ENCODE data around the gene SMCP.

The SMCP gene

DNA sequence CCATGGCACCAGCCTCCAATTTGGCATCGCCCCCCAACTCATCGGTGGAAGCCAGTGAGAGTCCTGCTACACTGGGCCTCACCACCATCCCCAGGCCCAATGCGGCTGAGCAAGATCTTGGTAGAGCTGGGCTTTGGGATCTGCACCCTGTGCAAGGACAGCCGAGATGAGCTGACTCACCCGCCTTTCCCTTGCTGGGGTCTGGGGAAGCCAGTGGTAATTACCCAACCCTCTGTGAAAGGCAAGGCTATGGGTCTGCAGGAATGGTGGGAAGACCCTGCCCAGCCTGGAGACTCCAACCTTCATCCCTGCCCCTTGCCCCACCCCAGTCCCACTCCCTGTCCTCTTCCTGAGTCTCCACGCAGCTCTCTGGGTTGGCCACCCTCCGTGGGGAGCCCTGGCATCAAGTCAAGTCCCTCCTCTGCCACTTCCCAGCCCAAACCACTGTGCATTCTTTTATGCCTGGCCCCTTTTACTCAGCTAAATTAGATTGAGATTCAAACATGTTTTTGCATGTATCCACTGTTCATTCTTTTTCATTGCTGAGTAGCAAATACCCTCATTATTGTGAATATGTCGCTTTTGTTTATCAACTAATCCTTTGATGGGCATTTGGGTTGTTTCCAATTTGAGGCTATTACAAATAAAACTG is 8.8 kb downstream of the SMCP start:
- no peak for DNase-seq

GRCh38 chr1:152888126-152888525 is 10.0 kb downstream of the SMCP start:
- no peak for DNase-seq

DNA sequence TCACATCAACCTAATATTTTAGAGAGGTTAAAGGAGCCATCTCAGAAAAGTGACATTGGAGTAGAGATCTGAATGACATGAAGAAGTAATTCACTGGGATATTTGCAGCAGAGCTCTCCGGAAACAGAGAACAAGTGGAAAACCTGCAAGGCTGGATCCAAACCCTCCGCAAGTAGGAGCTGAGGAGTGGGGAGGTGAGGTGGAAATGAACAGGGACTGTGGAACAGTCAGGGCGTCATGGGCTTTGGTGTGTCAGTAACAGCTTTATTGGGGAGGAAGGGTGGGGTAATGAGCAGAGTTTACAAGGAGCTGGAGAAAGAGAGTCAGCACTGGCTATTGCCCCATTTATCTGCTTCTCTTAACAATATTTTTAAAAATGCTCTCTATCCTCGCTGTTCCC is 20.9 kb downstream of the SMCP start:
- no peak for DNase-seq

DNA sequence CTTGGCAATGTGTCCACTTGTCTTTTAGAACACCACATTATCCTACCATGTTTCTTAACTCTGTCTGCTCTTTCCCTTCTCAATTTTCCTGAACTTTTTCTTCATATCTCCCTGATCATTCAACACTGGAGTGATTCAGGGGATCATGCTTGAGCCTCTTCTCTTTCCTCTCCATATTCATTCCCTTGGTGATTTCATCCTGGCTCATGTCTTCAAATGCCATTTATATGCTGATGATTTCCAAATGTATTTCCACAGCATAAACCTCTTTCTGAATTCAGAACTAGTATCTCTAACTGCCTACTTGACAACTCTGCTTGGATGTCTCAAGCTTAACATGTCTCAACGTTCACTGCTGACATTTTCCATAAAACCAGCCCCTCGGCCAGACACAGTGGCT is 21.8 kb downstream of the SMCP start:
- DNase-seq: no peak

DNA sequence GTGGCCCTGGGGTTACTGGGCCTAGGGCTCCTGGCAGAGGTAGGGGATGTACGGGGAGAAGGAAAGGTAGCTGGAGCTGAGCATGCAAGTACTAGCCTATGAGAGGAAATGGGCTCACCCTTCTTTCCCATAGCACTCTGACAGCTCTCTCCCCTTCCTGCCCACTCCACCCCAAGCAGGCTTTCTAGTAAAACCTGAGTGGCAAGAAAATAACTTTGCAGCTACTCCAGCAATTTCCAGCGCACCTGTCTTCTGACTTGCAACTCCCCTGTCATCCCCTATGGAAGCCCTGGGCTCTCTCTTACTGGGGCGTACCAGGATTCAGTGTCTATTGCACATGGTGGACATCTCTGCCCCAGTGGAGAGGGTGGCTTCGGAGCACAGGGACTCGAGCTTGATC is 23.5 kb downstream of the SMCP start:
- DNase-seq: no peak

DNA sequence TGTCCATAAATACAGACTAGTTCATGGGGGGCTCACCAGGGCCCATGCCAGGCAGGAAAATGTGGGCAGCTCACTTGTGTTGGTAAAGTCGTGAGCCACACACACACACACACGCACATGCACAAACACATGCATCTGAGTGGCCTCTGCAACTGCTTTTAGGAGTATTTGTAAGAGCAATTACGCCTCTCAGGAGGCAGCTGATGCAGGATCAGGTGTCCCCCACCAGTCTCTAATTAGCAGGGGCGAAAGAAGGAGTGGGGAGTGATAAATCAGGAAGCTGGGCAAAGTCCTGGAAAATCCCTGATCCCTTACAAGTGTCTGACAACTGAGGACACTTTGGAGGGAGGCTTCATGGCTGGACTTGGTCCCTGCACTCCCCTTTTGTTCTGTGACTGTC is 24.5 kb downstream of the SMCP start:
- DNase-seq: no peak

- no peak for DNase-seq
These were observed 26.7 kb downstream of the SMCP start for GRCh38 chr1:152904688-152905440.

DNA sequence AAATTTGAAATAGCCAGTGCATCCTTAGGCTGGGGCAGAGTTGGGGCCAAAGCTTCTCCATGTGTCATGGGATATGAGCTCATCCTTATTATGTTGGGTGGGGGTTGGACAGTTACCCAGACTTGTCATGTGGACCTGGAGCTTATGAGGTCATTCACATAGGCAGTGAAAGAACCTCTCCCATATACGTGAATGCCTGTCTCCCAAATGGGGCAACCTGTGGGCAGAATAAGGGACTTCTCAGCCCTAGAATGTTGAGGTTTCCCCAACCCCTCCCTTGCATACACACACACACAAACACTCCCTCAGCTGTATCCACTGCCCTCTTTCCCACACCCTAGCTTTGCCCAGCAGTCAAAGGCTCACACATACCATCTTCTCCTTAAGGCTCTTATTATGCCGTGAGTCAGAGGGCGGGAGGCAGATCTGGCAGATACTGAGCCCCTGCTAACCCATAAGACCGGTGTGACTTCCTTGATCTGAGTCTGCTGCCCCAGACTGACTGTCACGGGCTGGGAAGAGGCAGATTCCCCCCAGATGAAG is 28.0 kb downstream of the SMCP start:
- DNase-seq: no peak

DNA sequence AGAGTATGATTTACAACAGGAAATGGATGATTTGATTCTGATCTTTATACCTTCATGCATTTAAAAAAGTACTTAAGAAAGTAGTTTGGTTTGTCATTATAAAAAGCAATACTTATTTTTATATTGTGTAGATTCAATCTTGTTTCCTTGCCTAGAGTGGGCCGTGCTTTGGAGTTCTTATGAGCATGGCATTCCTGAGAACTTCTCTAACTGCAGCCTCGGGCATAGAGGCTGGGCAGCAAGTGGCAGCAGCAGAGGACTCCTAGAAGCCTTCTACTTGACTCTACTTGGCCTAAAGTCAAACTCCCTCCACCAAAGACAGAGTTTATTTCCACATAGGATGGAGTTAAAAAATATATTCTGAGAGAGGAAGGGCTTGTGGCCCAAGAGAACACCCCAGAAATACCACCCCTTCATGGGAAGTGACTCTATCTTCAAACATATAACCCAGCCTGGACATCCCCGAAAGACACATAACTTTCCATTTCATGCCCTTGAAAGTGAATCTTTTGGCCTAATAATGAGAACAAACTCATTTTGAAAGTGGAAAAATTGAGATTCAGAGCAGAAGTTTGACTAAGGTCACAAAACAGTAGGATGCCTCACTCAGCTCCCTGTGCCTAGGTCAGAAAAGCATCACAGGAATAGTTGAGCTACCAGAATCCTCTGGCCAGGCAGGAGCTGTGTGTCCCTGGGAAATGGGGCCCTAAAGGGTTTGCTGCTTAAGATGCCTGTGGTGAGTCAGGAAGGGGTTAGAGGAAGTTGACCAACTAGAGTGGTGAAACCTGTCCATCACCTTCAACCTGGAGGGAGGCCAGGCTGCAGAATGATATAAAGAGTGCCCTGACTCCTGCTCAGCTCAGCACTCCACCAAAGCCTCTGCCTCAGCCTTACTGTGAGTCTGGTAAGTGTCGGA is 29.8 kb downstream of the SMCP start, which contains the start of gene IVL:
Gene IVL (plus strand): TSS at position 861 of the 916 bp plus-strand sequence. CDS start 1,252 bp downstream, outside the sequence.
- DNase-seq: no peak

- DNase-seq: no peak
These were observed 31.1 kb downstream of the SMCP start for GRCh38 chr1:152909206-152909605.

- no peak for DNase-seq
These were observed 34.3 kb downstream of the SMCP start for GRCh38 chr1:152912471-152912870.

DNA sequence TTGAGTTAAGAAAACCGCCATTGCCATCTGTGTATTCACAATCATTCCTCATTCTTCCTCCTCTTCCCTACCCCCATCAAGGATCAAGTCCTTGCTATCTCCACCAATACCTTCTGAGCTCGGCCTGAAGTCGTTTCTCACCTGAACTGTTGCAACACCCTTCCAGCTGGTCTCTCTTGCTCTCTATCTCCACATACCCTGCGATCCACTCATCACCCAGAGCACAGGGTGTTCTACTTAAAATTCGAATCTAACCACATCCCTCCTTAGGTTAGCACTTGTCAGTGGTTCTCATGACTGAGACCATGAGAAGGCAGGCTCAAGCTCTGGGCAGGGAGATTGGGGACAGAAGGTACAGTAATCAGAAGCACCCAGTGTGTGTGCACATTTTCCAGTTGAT is 34.8 kb downstream of the SMCP start:
- DNase-seq: no peak

DNA sequence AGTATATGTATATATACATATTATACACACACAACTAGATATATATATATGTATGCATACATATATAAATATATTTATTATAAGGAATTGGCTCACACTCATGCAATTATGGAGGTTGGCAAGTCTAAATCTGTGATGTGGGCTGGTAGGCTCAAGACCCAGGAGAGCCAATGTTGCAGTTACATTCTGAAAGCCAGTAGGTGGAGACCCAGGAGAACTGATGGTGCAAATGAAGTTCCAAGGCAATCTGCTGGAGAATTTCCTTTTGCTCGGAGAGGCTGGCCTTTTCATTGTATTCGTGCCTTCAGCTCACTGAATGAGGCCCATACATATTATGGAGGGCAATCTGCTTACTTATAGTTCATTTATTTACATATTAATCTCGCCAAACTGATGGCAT is 39.7 kb downstream of the SMCP start:
- no peak for DNase-seq

DNA sequence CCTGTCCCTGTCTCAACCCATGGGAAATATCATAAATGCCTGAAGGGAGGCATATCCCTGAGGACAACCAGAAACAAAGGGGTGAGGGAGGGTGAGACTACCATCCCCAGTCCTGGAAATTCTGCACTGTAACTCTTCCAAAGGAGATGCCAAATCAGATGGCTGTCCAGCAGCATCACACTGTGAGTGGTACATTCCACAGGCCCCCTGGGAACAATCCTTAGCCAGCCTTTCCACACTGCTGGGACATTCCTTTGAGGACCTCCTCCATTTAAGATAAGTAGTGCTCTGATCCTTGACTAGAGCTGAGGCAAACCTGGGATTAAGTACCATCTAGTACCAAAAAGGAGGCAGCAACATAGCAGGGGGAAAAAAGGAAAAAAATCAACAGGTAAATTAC is 40.9 kb downstream of the SMCP start:
- DNase-seq: no peak

DNA sequence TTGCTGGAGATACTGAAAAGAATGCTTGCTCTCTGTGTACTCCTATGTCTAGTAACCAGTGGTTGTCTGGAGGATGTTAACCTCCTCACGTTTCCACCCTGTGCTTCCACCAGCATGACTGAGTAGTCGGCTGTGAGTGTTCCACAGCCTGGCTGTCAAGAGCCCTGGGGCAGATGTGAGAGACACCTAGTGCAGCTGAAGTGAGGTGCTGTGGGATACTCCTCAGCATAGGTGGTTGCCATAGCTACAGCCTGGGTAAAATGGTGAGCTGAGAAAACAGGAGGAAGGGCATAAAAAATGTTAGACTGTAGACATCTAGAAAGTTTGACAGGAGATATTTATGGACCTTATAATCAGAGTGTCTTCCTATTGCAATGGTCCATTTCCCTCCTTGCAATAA is 46.1 kb downstream of the SMCP start:
- no peak for DNase-seq

DNA sequence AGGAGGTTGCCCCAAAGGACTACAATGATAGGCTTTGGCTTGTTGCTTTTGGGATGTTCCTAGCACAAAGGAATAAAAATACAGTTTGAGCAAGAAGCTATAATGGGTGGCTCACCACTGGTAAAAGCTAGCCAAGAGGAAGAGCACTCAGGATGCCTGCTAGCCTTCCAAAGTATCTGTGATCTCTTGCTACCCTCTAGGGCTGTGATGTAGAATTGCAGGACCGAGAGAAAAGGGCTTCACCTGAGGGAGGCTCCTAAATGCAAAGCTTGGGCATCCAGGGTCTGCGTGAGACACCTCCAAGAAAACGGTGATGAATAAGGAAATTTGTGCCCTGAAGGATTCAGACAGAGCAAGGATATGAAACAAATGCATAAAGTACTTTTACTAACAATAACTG is 48.0 kb downstream of the SMCP start:
- no peak for DNase-seq

DNA sequence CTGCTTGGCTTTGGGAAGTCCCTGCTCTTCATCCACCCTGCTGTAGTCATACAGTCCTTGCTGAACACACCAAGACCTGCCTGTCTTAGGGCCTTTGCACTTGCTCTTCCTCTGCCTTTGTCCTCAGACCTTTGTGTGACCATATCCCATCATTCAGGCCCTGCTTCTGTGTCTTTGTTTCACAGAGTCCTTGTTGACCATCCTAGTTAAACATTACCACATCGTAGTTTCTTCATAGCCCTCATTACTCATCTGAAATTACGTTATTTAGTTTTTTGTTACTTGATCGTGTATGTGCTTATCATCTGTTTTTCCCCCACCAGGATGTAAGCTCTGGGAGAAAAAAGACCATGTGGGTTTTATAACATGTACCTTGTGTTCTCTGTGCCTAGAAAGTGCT is 50.5 kb downstream of the SMCP start:
- no peak for DNase-seq

DNA sequence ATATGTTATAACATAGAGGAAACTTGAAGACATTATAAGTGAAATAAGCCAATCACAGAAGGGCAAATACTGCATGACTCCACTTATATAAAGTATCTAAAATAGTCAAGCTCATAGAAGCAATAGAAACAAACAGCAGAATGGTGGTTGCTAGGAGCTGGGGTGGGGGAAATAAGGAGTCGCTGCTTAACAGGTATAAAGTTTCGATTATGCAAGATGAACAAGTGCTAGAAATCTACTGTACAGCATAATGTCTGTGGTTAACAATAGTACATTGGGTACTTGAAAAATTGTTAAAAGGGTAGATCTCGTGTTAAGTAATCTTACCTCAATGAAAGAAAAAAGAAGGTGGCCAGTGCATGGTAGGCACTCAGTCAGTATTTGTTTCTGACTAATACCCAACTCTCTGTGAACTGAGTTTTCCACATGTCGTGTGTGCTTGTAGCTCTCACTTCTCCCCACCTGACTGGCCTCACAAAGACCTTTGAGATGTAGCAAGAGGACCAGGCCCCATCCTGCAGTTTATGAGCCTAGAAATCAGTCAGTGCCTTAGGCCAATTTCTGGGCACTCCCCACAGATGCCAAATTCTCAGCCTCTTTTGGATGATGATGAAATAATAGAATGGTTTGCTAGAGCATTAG is 54.2 kb downstream of the SMCP start:
- no peak for DNase-seq

DNA sequence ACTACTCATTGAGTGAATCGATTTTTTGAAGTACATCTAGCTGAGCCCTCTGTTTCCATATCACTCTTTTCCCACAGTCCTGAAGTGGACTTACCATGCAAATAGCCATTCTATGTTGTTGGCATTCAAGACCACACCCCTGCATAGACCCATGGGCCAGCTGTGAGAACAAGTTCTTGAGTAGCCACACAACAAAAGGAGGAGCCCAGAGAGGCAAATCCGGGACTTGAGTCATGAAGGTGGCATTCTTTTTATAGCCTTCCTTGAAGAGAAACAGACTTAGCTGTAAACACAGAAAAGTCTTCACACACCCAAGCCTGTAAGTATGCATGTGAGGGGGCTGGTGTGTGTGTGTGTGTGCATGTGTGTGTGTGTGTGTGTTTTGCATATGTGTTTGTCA is 55.1 kb downstream of the SMCP start:
- no peak for DNase-seq

All from central memory CD4-positive, alpha-beta T cell (primary cell).